Fibroblast of mammary gland (primary cell): ENCODE data around the gene DNPEP.
A peak's percentile ranks its signal among the peaks of the same experiment; 100 is the strongest.

ENCODE experiments used
- DNase-seq: peaks from one replicate; pipeline ENCODE4 v3.0.0-alpha.2; 2010; ENCODE audit warnings: low read depth
- H3K4me3 ChIP-seq: 2 replicates; pipeline ENCODE4 v1.5.1; 2011; ENCODE audit warnings: low read depth, mild to moderate bottlenecking, low read length, moderate library complexity; ENCODE audit not compliant: control insufficient read depth
- CTCF ChIP-seq: conservative IDR thresholded peaks from 2 replicates; pipeline ENCODE4 v1.5.1; 2011; ENCODE audit warnings: low read depth, low read length, inconsistent platforms; ENCODE audit not compliant: control insufficient read depth, insufficient read depth

DNPEP gene

GRCh38 chr2:219332542-219332941, 55.2 kb downstream of the DNPEP start, which contains the start of gene RESP18:
Gene RESP18 (minus strand): TSS chr2:219332744.
- no peak for TF ChIP-seq CTCF
- no peak within 1 kb of the TSS for H3K4me3 ChIP-seq
- no peak for DNase-seq

DNA sequence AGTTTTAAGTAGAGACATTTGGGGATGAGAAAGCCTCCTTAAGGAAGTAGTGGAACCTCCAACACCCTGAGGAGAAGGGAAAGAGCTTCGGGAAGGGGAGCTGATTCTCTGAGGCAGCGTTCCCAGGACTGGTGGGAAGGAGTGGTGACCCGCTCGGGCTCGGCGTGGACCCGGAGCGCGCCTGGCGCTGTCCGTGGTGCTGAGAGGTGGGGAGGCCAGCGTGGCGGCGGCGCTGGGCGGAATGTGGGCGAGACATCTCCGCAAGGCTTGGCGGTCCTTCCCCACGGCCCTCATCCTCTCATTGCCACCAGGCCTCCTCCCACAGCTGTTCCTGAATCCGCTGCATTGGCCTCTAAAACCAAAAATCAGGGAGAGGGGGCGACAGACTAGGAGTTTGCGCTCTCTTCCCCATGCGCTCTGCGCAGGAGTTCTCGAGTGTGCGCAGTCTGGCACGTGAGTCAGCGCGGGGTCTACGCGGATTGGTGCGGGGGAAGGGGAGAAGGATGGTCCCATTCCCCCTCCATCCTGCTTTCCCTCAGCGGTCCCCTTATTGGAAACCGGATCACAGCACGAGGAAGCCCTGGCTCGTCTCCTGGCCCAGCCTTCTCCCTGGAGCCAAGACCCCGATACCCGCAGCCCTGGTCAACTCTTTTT, 56.0 kb downstream of the DNPEP start:
- H3K4me3 ChIP-seq, result no peak overlapping the region
- no peak for TF ChIP-seq CTCF
- DNase-seq, result peak; percentile 13

- H3K4me3 ChIP-seq, result no peak overlapping the region
- no peak for DNase-seq
- TF ChIP-seq CTCF, result no peak
Observed at GRCh38 chr2:219327719-219328118, 60.0 kb downstream of the DNPEP start.

DNA sequence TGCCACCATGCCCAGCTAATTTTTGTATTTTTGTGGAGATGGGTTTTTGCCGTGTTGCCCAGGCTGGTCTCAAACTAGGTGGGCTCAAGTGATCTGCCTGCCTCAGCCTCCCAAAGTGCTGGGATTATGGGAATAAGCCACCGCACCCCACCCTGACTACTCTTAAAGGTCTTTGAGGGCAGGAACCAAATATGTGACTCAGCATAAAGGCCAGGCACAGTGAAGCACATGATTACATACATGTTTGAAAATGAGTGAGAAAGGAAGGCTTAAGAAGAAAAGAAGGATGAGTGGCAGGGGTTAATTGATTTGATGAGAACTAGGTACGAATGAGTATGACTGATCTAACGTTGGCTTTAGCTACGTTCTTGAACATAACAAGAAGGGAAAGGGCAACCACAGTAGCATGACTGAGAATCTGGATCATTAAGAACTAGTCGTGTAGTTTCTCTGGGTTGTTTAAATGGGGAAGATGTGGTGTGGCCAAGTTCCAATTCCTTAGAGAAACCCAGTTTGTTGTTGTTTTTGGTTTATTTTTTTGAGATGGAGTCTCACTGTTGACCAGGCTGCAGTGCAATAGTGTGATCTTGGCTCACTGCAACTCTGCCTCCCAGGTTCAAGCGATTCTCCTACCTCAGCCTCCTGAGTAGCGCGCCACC, 61.9 kb downstream of the DNPEP start:
- no peak for DNase-seq
- H3K4me3 ChIP-seq, result no peak overlapping the region
- no peak for TF ChIP-seq CTCF

- no peak for DNase-seq
- TF ChIP-seq CTCF, result no peak
- no peak overlapping the region for H3K4me3 ChIP-seq
Observed at GRCh38 chr2:219325136-219325535, 62.6 kb downstream of the DNPEP start.

GRCh38 chr2:219323434-219323833, 64.3 kb downstream of the DNPEP start:
- TF ChIP-seq CTCF, result no peak
- DNase-seq, result no peak

More at GRCh38 chr2:219323434-219323833, 64.3 kb downstream of the DNPEP start:
- no peak overlapping the region for H3K4me3 ChIP-seq
